ENCODE results near the gene GOSR2. TPM values are rescaled to one million over a fixed set of nuclear protein-coding genes. Genes with fewer than 3 reads are reported as not detected.

GOSR2 gene
- total RNA-seq, 1 experiment from 2014 or later = 34.5 TPM

GRCh38 chr17:46982577-46982976, 59.6 kb downstream of the GOSR2 start:
- H3K79me2 ChIP-seq (ENCODE audit: low read depth) = no peaks in the 10 kb centered on the region
- no peak overlapping the region for H3K4me2 ChIP-seq
- BruUV-seq (replicated peaks) = no TSS peak
- H3K27ac ChIP-seq = no peak overlapping the region
- H4K20me1 ChIP-seq (ENCODE audit: insufficient read depth) = 0 out of 2 replicates have a peak, but pooled peaks cover 3% of the 10 kb centered on the region
- no peak for TF ChIP-seq CTCF (conservative IDR thresholded peaks at IDR 0.05)
- TF ChIP-seq EZH2 (IDR thresholded peaks at IDR 0.05; ENCODE audit: low read depth) = no peak
- H2AFZ ChIP-seq = no peak overlapping the region
- CTCF ChIA-PET = no interaction called here
- H3K9me3 ChIP-seq (ENCODE audit: insufficient read depth, low read depth) = no peaks in the 10 kb centered on the region
- H3K4me3 ChIP-seq = no peak overlapping the region
- no peaks in the 10 kb centered on the region for H3K4me1 ChIP-seq (replicated peaks; ENCODE audit: insufficient read depth)
- no peaks in the 10 kb centered on the region for H3K9me2 ChIP-seq (ENCODE audit: insufficient read depth)
- DNase-seq = no peak
- intact Hi-C loops (cut with micrococcal nuclease; ENCODE audit: unreplicated experiment) = no loop called here
- no peaks in the 10 kb centered on the region for H3K36me3 ChIP-seq (ENCODE audit: low read depth)
- H3K27me3 ChIP-seq (ENCODE audit: insufficient read depth, low read depth) = peaks cover 21% of the 10 kb centered on the region
- POLR2A ChIA-PET (ENCODE audit: unreplicated experiment) = no interaction called here
- H3F3A ChIP-seq (ENCODE audit: insufficient read depth, low read depth) = no peaks in the 10 kb centered on the region

DNA sequence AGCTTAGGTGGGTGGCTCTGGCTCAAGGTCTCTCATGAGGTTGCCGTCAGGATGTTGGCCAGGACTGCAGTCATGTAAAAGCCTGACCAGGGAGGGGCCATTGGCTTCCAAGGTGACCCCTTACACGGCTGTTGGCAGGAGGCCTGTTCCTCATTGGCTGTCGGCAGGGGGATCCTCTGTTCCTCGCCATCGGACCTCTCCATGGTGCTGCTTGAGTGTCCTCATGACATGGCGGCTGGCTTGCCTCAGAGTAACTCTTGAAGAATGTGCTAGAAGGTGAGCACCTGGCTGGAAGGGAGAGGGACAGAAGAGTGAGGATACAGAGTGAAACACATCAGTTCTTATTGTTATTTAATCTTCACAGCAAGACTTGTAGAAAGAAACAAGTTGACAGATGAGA, 60.8 kb downstream of the GOSR2 start:
- no peaks in the 10 kb centered on the region for H3K4me1 ChIP-seq (replicated peaks; ENCODE audit: insufficient read depth)
- peaks cover 9% of the 10 kb centered on the region for H3K27me3 ChIP-seq (ENCODE audit: insufficient read depth, low read depth)
- intact Hi-C loops (cut with micrococcal nuclease; ENCODE audit: unreplicated experiment) = no loop called here
- POLR2A ChIA-PET (ENCODE audit: unreplicated experiment) = no interaction called here
- no TSS peak for BruUV-seq (replicated peaks)
- no peaks in the 10 kb centered on the region for H3K36me3 ChIP-seq (ENCODE audit: low read depth)
- TF ChIP-seq CTCF (conservative IDR thresholded peaks at IDR 0.05) (no peak), EZH2 (IDR thresholded peaks at IDR 0.05; ENCODE audit: low read depth) (no peak)
- no peak overlapping the region for H3K4me3 ChIP-seq
- no peak for DNase-seq
- H4K20me1 ChIP-seq (ENCODE audit: insufficient read depth) = 0 out of 2 replicates have a peak, but pooled peaks cover 3% of the 10 kb centered on the region
- no peak overlapping the region for H3K4me2 ChIP-seq
- H2AFZ ChIP-seq = no peak overlapping the region
- no peak overlapping the region for H3K27ac ChIP-seq
- CTCF ChIA-PET = no interaction called here
- H3K9me3 ChIP-seq (ENCODE audit: insufficient read depth, low read depth) = no peaks in the 10 kb centered on the region
- H3K79me2 ChIP-seq (ENCODE audit: low read depth) = no peaks in the 10 kb centered on the region
- H3K9me2 ChIP-seq (ENCODE audit: insufficient read depth) = no peaks in the 10 kb centered on the region
- no peaks in the 10 kb centered on the region for H3F3A ChIP-seq (ENCODE audit: insufficient read depth, low read depth)

GRCh38 chr17:46984341-46984740, 61.4 kb downstream of the GOSR2 start:
- H2AFZ ChIP-seq = no peak overlapping the region
- CTCF ChIA-PET = no interaction called here
- H3K4me3 ChIP-seq = no peak overlapping the region
- no peak overlapping the region for H3K27ac ChIP-seq
- no peaks in the 10 kb centered on the region for H3K9me2 ChIP-seq (ENCODE audit: insufficient read depth)
- H3K9me3 ChIP-seq (ENCODE audit: insufficient read depth, low read depth) = no peaks in the 10 kb centered on the region
- no peaks in the 10 kb centered on the region for H3K36me3 ChIP-seq (ENCODE audit: low read depth)
- TF ChIP-seq CTCF (conservative IDR thresholded peaks at IDR 0.05) (no peak), EZH2 (IDR thresholded peaks at IDR 0.05; ENCODE audit: low read depth) (no peak)
- no peak overlapping the region for H3K4me2 ChIP-seq
- POLR2A ChIA-PET (ENCODE audit: unreplicated experiment) = no interaction called here
- H4K20me1 ChIP-seq (ENCODE audit: insufficient read depth) = 0 out of 2 replicates have a peak, but pooled peaks cover 3% of the 10 kb centered on the region
- BruUV-seq (replicated peaks) = no TSS peak
- intact Hi-C loops (cut with micrococcal nuclease; ENCODE audit: unreplicated experiment) = no loop called here
- no peaks in the 10 kb centered on the region for H3F3A ChIP-seq (ENCODE audit: insufficient read depth, low read depth)
- no peak for DNase-seq
- peaks cover 3% of the 10 kb centered on the region for H3K27me3 ChIP-seq (ENCODE audit: insufficient read depth, low read depth)
- H3K79me2 ChIP-seq (ENCODE audit: low read depth) = no peaks in the 10 kb centered on the region
- no peaks in the 10 kb centered on the region for H3K4me1 ChIP-seq (replicated peaks; ENCODE audit: insufficient read depth)
